Activated CD4-positive, CD25-positive, alpha-beta regulatory T cell treated with anti-CD3 and anti-CD28 coated beads, Interleukin-2, amount 50 U/mL, for 24 hours (primary cell): ENCODE measurements around the gene COL25A1.
"Not testable (repeated sequence)": the region's sequence is repeated elsewhere in the genome, so short reads cannot be mapped to it uniquely, and the experiment has no call there.

Experiments used
- ATAC-seq, 2 donors: fragments of 150-1000 bp; cut with Tn5 transposase; one replicate each; pipeline ENCODE4 v1.10.0; 2021; ENCODE audit warnings: mild to moderate bottlenecking in 1 of 2, moderate library complexity in 1 of 2

COL25A1 gene

DNA sequence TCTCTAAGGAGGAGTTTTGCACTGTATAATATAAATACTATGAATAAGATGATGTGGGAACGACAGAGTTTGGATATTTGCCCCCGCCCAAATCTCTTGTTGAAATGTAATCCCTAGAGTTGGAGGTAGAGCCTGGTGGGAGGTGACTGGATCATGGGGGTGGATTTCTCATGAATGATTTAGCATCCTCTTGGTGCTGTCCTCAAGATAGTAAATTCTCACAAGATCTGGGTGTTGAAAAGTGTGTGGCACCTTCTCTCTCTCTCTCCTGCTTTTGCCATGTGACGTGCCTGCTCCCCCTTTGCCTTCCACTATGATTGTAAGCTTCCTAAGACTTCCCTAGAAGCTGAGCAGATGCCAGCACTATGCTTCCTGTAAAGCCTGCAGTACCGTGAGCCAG lies 298.0 kb downstream of the COL25A1 start:
- no peak for ATAC-seq

DNA sequence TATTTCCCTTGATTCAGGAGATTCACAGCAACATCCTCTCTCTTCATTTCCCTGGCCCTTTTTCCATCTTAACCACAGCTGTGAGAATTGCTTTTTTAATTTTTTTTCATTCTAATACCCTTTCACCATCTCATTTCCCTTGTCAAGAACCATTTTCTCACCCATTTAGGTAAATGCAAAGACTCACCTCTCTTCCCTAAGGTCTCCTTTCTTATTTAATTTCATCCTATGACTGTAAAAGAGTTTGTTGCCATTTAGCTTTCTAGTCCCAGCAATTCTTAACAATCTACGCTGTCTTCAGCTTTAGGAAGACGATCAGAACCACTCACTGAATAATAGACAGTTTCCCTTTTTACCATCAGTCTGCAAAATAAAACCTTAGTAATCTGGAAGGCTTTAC lies 298.5 kb downstream of the COL25A1 start:
- no peak for ATAC-seq

DNA sequence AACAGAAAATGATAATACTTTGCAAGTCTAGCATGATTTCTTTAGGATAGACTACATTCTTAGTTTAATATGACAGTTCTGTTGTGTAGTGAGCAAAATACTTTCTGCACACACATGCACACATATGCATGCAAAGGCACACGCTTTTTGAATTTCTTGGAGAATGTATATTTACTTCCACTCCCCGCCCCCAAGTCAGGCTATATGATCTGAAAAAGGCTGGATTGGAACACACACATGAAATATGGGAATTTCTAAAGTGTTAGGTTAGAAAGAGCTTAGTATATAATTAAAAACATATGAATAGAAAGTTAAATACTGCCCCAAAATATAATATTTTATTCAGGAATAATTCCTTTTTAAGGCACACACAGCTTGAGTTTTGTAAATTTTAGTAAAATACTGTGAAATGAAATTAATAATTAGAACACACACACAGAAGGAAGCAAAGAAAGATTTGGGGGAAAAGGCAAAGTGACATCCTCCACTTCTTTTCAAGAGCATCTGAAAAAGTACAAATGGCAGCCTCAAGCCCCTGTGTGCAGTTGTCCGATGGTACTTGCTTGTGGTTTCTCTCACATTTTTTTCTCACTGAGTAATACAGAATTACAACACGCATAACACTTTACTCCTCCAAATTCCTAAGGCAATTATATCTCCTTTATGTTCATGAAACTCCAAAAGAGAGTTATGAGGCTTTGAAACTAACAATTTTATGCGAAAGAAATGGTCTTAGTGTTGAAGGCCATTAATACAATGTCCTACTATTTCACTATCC lies 310.7 kb downstream of the COL25A1 start:
- no peak for ATAC-seq

DNA sequence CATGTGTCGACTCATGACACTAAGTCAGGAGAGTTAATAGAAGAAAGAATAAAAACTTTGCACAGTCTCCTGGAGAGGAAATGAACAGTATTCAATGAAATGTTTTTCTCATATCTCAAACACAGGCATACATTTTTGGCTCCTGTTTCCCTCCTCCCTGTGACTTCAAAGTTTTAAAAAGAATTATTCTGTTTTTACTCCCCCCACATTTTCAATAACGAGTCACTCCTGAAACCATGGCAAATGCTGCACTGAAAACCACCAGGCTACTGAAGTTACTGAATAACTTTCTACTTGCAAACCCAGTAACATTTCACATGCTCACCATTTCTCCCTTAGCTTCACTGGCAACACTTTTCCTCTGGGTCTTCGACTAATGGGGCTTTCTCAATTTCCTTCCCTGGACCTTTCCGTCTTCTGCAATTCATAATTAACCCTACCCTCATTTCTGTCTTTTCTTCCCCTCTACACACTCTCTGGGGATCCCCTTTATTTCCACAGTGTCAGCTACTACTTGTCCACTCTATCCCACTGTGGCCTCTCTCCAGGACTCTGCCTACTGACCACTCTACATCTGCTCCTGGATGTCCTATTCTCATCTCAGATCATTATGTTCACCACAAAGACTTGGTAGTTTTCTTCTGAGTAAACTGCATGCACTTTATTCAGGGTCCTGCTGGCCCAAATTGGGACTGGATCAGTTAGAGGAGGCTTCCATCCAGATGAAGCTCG lies 313.8 kb downstream of the COL25A1 start:
- ATAC-seq, result no peak

GRCh38 chr4:108984495-108984894 lies 318.0 kb downstream of the COL25A1 start:
- ATAC-seq, result not testable (repeated sequence)

GRCh38 chr4:108982402-108983185 lies 319.9 kb downstream of the COL25A1 start:
- ATAC-seq, result no peak

DNA sequence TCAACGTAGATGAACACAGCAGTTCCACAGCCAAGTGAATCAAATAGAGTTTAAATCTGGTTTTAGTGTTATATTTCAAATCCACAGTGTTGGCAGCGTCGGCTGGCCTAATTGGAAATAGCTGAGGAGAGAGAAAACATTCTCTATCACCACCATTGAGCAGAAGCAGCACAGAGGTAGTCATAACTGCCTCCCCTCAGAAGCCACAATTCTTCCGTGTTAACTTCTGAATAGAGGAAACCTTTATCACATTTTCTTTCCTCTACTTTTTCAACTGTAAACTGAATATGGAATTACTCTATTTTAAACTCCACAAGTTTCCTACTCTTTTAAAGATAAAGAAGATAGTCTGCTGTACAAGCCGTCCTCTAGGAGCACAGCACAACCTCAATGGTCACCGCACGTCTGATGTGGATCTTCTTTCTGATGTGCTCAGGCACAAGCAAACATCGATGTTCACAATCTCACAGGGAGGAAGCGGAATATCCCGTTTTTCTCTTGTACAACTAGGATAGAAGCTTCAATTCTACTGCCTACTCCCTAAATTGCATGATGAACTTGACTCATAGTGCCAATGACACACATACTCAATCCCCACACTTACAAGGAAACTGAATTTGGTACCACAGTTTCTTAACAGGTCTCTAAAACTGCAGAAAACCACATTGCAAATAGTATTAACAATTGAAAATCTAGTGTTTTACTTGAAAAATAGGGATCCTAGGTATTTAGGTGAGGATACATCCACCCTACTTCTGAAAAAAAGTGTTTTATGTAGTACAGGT lies 321.8 kb downstream of the COL25A1 start:
- no peak for ATAC-seq

DNA sequence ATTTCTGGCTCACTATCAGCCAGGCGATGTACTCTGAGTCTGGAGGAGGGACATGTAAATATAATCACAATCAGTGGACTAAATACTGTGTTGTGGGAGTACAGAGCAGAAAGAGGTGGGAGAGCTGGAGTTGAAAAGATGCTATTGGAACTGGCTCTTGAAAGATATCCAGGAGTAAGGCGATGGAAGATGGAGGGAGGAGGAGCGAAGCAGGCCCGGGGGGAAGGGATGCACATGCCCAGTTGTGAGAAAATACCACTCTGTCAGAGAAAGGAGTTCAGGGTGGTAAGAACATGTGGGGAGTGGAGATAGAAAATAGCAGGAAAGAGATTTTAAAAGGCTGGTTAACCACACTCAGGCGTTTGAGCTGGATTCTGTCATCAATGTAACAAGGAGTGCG lies 322.7 kb downstream of the COL25A1 start:
- no peak for ATAC-seq

- ATAC-seq, result no peak
Observed at GRCh38 chr4:108978066-108978465, 324.4 kb downstream of the COL25A1 start.

GRCh38 chr4:108972613-108973283 lies 329.7 kb downstream of the COL25A1 start:
- peak; percentile 91 to 94 for ATAC-seq

DNA sequence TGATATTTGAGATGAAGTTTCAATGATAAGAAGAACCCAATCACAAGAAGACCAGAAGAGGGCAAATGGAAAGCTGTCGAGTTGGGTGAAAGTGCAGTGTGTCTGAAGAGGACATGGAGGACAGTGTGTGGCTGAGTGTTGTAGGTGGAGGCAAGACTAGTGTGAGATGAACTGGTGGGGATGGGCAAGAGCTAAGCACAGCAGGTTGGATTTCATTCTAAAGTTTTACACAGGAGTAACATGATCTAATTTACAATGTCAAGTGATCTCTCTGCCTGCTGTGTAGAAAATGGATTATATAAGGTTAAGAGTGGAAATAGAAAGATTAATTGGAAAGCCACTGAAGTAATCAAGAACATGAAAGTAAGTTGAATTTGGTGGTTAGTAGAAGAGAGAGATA lies 331.0 kb downstream of the COL25A1 start:
- no peak for ATAC-seq

GRCh38 chr4:108965472-108966076 lies 336.9 kb downstream of the COL25A1 start:
- no peak for ATAC-seq

GRCh38 chr4:108965016-108965415 lies 337.4 kb downstream of the COL25A1 start:
- no peak for ATAC-seq

- no peak for ATAC-seq
Observed at GRCh38 chr4:108963910-108964309, 338.5 kb downstream of the COL25A1 start.

DNA sequence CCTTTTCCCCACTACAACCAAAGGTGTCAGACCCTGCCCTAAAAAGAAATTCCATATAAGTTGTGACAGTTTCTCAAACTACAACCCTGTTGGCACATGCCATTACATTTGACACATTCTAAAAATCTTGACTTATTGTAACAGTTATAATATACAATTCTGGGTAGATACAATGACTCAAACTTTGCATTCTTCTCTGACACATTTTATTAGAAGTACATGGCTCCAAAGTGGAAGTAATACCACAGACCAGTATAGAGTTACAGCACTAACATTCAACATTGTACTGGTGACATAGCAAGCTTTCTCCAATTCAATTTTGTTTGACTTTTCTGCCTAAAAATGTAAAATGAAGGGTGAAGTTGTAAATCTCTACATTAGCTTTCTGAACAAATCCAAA lies 343.0 kb downstream of the COL25A1 start:
- ATAC-seq, result no peak

- ATAC-seq, result no peak
Observed at GRCh38 chr4:108954880-108955279, 347.6 kb downstream of the COL25A1 start.

- no peak for ATAC-seq
Observed at GRCh38 chr4:108953941-108954340, 348.5 kb downstream of the COL25A1 start.

DNA sequence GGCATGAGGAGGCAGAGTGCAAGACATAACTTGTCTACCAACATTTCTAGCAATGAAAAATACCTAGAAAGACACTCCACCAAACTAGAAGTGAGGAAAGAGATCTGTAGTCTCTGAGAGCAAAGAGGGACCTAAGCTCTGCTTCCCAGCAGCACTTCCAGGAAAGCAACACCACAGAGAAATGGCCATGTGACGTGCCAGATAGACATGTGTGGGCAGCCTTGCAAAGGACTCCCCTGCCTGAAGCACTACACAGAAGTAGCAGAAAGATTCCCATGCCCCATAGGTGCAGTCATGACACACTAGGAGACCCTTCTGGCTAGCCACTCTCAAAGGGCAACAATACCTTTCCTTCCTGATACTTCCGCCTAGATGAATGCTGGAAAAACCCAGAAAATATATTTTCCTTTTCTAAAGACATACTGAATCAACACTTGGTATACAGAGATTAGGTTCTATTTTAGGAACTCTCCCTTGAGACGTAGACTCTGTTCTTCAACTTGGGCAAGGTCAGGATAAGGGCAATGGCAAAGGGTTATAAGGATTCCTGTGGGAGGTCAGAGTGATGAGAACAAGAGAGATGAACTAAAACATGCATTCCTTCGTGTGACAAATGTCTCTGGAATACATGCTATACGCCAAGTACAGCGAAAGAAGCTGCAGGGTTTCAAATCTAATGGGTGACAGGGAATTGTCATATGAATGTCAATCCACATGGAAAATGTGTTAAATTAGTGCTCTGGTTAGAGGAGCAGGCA lies 352.1 kb downstream of the COL25A1 start:
- no peak for ATAC-seq

- no peak for ATAC-seq
Observed at GRCh38 chr4:108947526-108947925, 354.9 kb downstream of the COL25A1 start.

GRCh38 chr4:108946237-108946636 lies 356.2 kb downstream of the COL25A1 start:
- no peak for ATAC-seq
